IPS-NIHi7 (cell line): ENCODE results near the gene SNAP47.
A peak's percentile ranks its signal among the peaks of the same experiment; 100 is the strongest.

Experiments
- DNase-seq: peaks from one replicate; pipeline ENCODE4 v3.0.0; 2012; ENCODE audit warnings: mixed read lengths; ENCODE audit errors: extremely low spot score

The SNAP47 gene

GRCh38 chr1:227781314-227781930 lies 46.2 kb downstream of the SNAP47 start:
- DNase-seq, result no peak

GRCh38 chr1:227782226-227782625 lies 47.0 kb downstream of the SNAP47 start:
- DNase-seq, result no peak

GRCh38 chr1:227785094-227785804 lies 50.0 kb downstream of the SNAP47 start:
- DNase-seq, result no peak

GRCh38 chr1:227785805-227786671 lies 50.8 kb downstream of the SNAP47 start:
- no peak for DNase-seq

GRCh38 chr1:227786673-227787512 lies 51.7 kb downstream of the SNAP47 start:
- DNase-seq, result no peak

GRCh38 chr1:227787513-227788270 lies 52.5 kb downstream of the SNAP47 start:
- peak; percentile 97 for DNase-seq

GRCh38 chr1:227788271-227789083 lies 53.2 kb downstream of the SNAP47 start:
- DNase-seq, result peak; percentile 88

- DNase-seq, result no peak
These were observed 54.1 kb downstream of the SNAP47 start for GRCh38 chr1:227789084-227790033.

- no peak for DNase-seq
These were observed 54.8 kb downstream of the SNAP47 start for GRCh38 chr1:227790034-227790400.

GRCh38 chr1:227790868-227791267 lies 55.6 kb downstream of the SNAP47 start:
- DNase-seq, result no peak

GRCh38 chr1:227791425-227792143 lies 56.3 kb downstream of the SNAP47 start:
- no peak for DNase-seq

GRCh38 chr1:227792216-227793078 lies 57.2 kb downstream of the SNAP47 start:
- peak; percentile 18 for DNase-seq

GRCh38 chr1:227793079-227793947 lies 58.1 kb downstream of the SNAP47 start:
- DNase-seq, result no peak

GRCh38 chr1:227793948-227794816 lies 58.9 kb downstream of the SNAP47 start:
- DNase-seq, result peak; percentile 85

GRCh38 chr1:227794817-227795192 lies 59.6 kb downstream of the SNAP47 start:
- peak; percentile 26 for DNase-seq
